Measurements from ENCODE around the gene KIF2A. TPM values are rescaled to one million over a fixed set of nuclear protein-coding genes. Genes with fewer than 3 reads are reported as not detected.
A peak's percentile ranks its signal among the peaks of the same experiment; 100 is the strongest.

Gene KIF2A
- total and polyA plus RNA-seq, 2 of the 8 experiments (the other 6 are each of a cell fraction or from before 2014, with no cell fraction given) = 18.4 to 97.1 TPM

DNA sequence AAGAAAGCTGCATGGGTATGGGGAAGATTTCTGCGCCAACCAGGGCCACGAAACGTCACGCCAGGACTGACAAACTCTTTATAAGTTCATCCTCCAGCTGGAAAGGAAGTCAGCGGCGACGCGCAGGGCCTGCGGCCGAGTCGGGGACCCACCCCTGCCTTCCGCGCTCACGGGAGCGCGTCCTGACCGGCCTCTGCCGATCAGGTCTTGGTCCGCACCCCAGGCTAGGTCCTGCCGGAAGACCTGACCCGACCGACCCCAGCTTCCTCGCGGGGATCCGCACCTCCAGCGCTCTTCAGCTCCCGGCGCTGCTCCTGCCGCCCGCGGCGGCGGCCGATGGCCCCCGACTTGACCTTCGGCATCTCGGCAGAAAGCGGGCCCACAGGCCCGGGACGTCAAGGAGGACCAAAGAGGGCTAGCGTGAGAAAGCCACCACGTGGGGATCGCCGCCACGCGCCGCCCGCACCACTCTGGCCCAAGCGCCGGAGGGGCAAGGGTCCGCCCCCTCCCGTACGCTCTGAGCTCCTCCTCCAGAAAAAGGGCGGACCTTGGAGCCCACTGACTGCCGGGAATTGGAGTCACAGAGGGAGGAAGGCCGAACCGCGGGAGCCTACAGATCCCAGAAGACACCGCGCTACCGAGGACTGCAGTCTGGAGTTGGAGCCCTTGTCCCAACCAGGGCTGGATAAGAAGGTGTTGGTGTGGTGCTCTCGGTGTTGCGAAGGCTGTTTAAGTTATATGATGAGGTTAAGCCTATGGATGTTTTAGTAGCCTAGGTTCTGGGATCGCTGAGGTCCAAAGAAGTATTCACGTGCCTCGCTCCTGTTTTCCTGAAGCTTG is 97.6 kb downstream of the KIF2A start, which contains the start of gene DIMT1:
Gene DIMT1, minus strand, starts transcription at position 495 of the 840 bp plus-strand sequence. Its CDS starts 133 bp downstream, at position 362.
- Histone ChIP-seq H3K27me3 (replicated peaks in 1 of 4; ENCODE audit: control insufficient read depth in 3 of 4, extremely low read depth in 1 of 4, insufficient read depth in 3 of 4, low read length in 3 of 4) (no peaks in the 10 kb centered on the region), H2BK15ac (ENCODE audit: low read length) (peak within 1 kb of the TSS; percentile 61; the same call in 1 of the 2 replicates), H3K4me1 (replicated peaks in 1 of 4; ENCODE audit: control insufficient read depth in 3 of 4, insufficient read depth in 4 of 4, low read length in 3 of 4) (no peaks in the 10 kb centered on the region), H4K91ac (replicated peaks; ENCODE audit: insufficient read length, low read length) (peak within 1 kb of the TSS; percentile 6), H3K4me2 (ENCODE audit: insufficient read depth in 1 of 2, low read depth in 2 of 2, low read length in 2 of 2) (peak within 1 kb of the TSS; percentile 79 to 96), H3K23me2 (ENCODE audit: low read depth, low read length) (no peaks in the 10 kb centered on the region), H4K20me1 (replicated peaks in 1 of 2; ENCODE audit: control insufficient read depth in 1 of 2, insufficient read depth in 2 of 2, low read length in 2 of 2) (no peaks in the 10 kb centered on the region), H3K27ac (ENCODE audit: low read depth, low read length) (peak within 1 kb of the TSS; percentile 90), H3K9me3 (ENCODE audit: insufficient read depth in 2 of 2, low read depth in 1 of 2, low read length in 1 of 2) (no peaks in the 10 kb centered on the region), H3K56ac (replicated peaks; ENCODE audit: insufficient read length, low read depth, low read length) (peak within 1 kb of the TSS; percentile 54), H2BK120ac (replicated peaks; ENCODE audit: low read depth, low read length) (peak within 1 kb of the TSS; percentile 6), H3K9ac (replicated peaks in 1 of 4; ENCODE audit: extremely low read depth in 1 of 4, low read depth in 3 of 4, low read length in 3 of 4) (peak within 1 kb of the TSS; percentile 89 to 97 (median 93)), H3K18ac (ENCODE audit: extremely low read depth, low read length) (peak within 1 kb of the TSS; percentile 90; the same call in 1 of the 2 replicates), H2AK5ac (ENCODE audit: low read depth, low read length) (no peak within 1 kb of the TSS), H3K79me2 (ENCODE audit: control insufficient read depth in 1 of 2, insufficient read depth in 2 of 2, low read length in 2 of 2) (peaks cover 0 to 13% of the 10 kb centered on the region in 2 experiments; a peak in 2 of 4 replicates), H4K5ac (ENCODE audit: insufficient read length, low read depth, low read length) (peak within 1 kb of the TSS; percentile 30), H3K4ac (replicated peaks; ENCODE audit: insufficient read length, low read depth, low read length) (no peak within 1 kb of the TSS), H4K8ac (ENCODE audit: extremely low read depth, insufficient read depth, low read length) (peak within 1 kb of the TSS; percentile 84; the same call in 1 of the 2 replicates), H3K79me1 (ENCODE audit: low read depth, low read length) (no peaks in the 10 kb centered on the region), H3K4me3 (ENCODE audit: extremely low read depth in 1 of 4, insufficient read depth in 2 of 4, low read depth in 3 of 4, low read length in 4 of 4) (peak within 1 kb of the TSS; percentile 79 to 93 (median 88)), H3K36me3 (ENCODE audit: control insufficient read depth in 2 of 4, insufficient read depth in 4 of 4, low read length in 3 of 4) (peaks cover 0 to 6% (median 2%) of the 10 kb centered on the region in 4 experiments; a peak in 4 of 8 replicates), H2BK20ac (ENCODE audit: low read length) (no peak within 1 kb of the TSS), H2BK12ac (ENCODE audit: low read depth, low read length) (0 out of 2 replicates have a peak within 1 kb of the TSS, but pooled peaks have one; percentile 75), H2BK5ac (ENCODE audit: low read depth, low read length) (peak within 1 kb of the TSS; percentile 91), H3K14ac (ENCODE audit: insufficient read length) (peak within 1 kb of the TSS; percentile 19), H3K23ac (ENCODE audit: insufficient read length) (no peak within 1 kb of the TSS), H2AFZ (ENCODE audit: low read length) (peak within 1 kb of the TSS; percentile 99)
- FAIRE-seq = peak; percentile 52
- DNase-seq (ENCODE audit: low read depth in 1 of 2, low spot score in 2 of 2) = peak; percentile 91 to 93
- CTCF ChIA-PET (ENCODE audit: partially characterized antibody) = no interaction called here
- POLR2A ChIA-PET (ENCODE audit: partially characterized antibody) = interaction anchor here (0.6 to 4.9 kb wide), 28 partner anchors 9 to 1400 kb away, joined by 3 to 78 read pairs (median 4); partner anchors contain the start of genes IPO11 and KIF2A
- 1% methylated on average over 55 of the region's 66 CpGs; no CpG with 5 or more reads in 1 of the 2 experiments for WGBS, 2 experiments (ENCODE audit: extremely low coverage in 1 of 2, insufficient coverage in 1 of 2, insufficient read length in 1 of 2, insufficient replicate concordance in 2 of 2, low coverage in 1 of 2, low lambda C conversion rate in 2 of 2, missing lambda C conversion rate in 1 of 2)
- TF ChIP-seq, protein P1, sequence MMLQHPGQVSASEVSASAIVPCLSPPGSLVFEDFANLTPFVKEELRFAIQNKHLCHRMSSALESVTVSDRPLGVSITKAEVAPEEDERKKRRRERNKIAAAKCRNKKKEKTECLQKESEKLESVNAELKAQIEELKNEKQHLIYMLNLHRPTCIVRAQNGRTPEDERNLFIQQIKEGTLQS (IDR thresholded peaks at IDR 0.05; ENCODE audit: insufficient read depth, low read depth, low read length) = no peak
- TF ChIP-seq SRF (IDR thresholded peaks at IDR 0.05; ENCODE audit: low read depth, low read length) (no peak), SIN3A (conservative IDR thresholded peaks at IDR 0.05 in 1 of 2, IDR thresholded peaks at IDR 0.05 in 1 of 2; ENCODE audit: low read depth in 1 of 2, low read length in 2 of 2) (peak in 1 of 2 experiments; percentile 41; a peak in 2 of 4 replicates), POU5F1 (IDR thresholded peaks at IDR 0.05; ENCODE audit: low read depth, low read length) (no peak), RNF2 (IDR thresholded peaks at IDR 0.05; ENCODE audit: borderline replicate concordance, low read depth, low read length, missing control alignments, poor library complexity, severe bottlenecking) (no peak), SP2 (IDR thresholded peaks at IDR 0.05; ENCODE audit: low read length) (no peak), HDAC6 (IDR thresholded peaks at IDR 0.05; ENCODE audit: low read depth, low read length) (no peak), BACH1 (IDR thresholded peaks at IDR 0.05; ENCODE audit: low read length) (peak; percentile 60)
- TF ChIP-seq, protein P2, sequence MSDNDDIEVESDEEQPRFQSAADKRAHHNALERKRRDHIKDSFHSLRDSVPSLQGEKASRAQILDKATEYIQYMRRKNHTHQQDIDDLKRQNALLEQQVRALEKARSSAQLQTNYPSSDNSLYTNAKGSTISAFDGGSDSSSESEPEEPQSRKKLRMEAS (IDR thresholded peaks at IDR 0.05) = peak; percentile 92

Data from H1 (cell line).